Natural killer cell (primary cell): ENCODE measurements around the gene GBA2. TPM values are rescaled to one million over a fixed set of nuclear protein-coding genes. Genes with fewer than 3 reads are reported as not detected.

Experiments
- ATAC-seq, 3 donors: fragments of 150-1000 bp in 2 of 3; fragments of 200-7000 bp in 1 of 3; cut with Tn5 transposase; 1 replicate in 1 of 3; 2 replicates in 2 of 3; pipeline ENCODE4 v1.10.0; 2021; ENCODE audit warnings: mild to moderate bottlenecking in 2 of 3, moderate library complexity in 2 of 3
- DNase-seq, 2 donors: peaks; one replicate each; pipeline versions ENCODE4 v3.0.0 to v3.0.0-alpha.2; 2013 to 2021; ENCODE audit warnings: mixed read lengths in 1 of 2
- H3K27ac ChIP-seq: one replicate; pipeline ENCODE4 v1.5.1; 2013; ENCODE audit warnings: mild to moderate bottlenecking, low read length
- H3K27me3 ChIP-seq: one replicate; pipeline ENCODE4 v1.6.1; 2013; ENCODE audit warnings: low read length; ENCODE audit not compliant: control insufficient read depth, insufficient read depth
- H3K36me3 ChIP-seq: one replicate; pipeline ENCODE4 v1.6.1; 2013; ENCODE audit warnings: low read length; ENCODE audit not compliant: control insufficient read depth, insufficient read depth
- H3K4me1 ChIP-seq: one replicate; pipeline ENCODE4 v1.6.1; 2013; ENCODE audit warnings: low read length; ENCODE audit not compliant: control insufficient read depth, insufficient read depth
- H3K4me3 ChIP-seq: one replicate; pipeline ENCODE4 v1.5.1; 2013; ENCODE audit warnings: low read length
- H3K9me3 ChIP-seq: one replicate; pipeline ENCODE4 v1.6.1; 2013; ENCODE audit warnings: low read length; ENCODE audit not compliant: control insufficient read depth, insufficient read depth
- H3K27ac Mint-ChIP-seq, 2 donors: one replicate each; pipeline ENCODE4 v1.8.0; 2022; ENCODE audit warnings: mild to moderate bottlenecking in 2 of 2, mixed read lengths in 2 of 2, moderate library complexity in 1 of 2
- H3K27me3 Mint-ChIP-seq, 2 donors: one replicate each; pipeline ENCODE4 v1.8.0; 2022; ENCODE audit warnings: low read depth in 2 of 2, mixed read lengths in 2 of 2
- H3K36me3 Mint-ChIP-seq: one replicate; pipeline ENCODE4 v1.8.0; 2022; ENCODE audit warnings: mixed read lengths
- H3K4me1 Mint-ChIP-seq, 2 donors: one replicate each; pipeline ENCODE4 v1.8.0; 2022; ENCODE audit warnings: mixed read lengths in 2 of 2
- H3K4me3 Mint-ChIP-seq: one replicate; pipeline ENCODE4 v1.8.0; 2022; ENCODE audit warnings: mild to moderate bottlenecking, moderate library complexity, mixed read lengths
- H3K9me3 Mint-ChIP-seq, 2 donors: one replicate each; pipeline ENCODE4 v1.8.0; 2022; ENCODE audit warnings: mixed read lengths in 2 of 2
- WGBS: methylation state at CpG from one replicate; pipeline ENCODE4 v1.1.7; 2013; ENCODE audit warnings: missing lambda C conversion rate; ENCODE audit not compliant: insufficient coverage; 5-methylcytosine and 5-hydroxymethylcytosine counted together
- intact Hi-C: fragments of 100-400 bp; cut with micrococcal nuclease; formaldehyde crosslinking; loops from one replicate; pipeline ENCODE4 v1.14.2; 2022
- total RNA-seq, 4 donors: library from RNA; stranded (reverse); fragments of 120-200 nt in 1 of 4; gene quantifications; one replicate each; pipeline versions ENCODE4 v1.2.3 to v1.2.4, GENCODE V29; 2013 to 2022
- TF ChIP-seq, protein P1 (sequence below): fragments of 200-600 bp; IDR thresholded peaks from one replicate; pipeline ENCODE4 v1.8.0; 2022; ENCODE audit warnings: antibody characterized with exemption

The GBA2 gene
- total RNA-seq, 3 donors from 2014 or later (not counting 1 experiment from before 2014, with no cell fraction given), result 76.4 to 118 (median 101) TPM

DNA sequence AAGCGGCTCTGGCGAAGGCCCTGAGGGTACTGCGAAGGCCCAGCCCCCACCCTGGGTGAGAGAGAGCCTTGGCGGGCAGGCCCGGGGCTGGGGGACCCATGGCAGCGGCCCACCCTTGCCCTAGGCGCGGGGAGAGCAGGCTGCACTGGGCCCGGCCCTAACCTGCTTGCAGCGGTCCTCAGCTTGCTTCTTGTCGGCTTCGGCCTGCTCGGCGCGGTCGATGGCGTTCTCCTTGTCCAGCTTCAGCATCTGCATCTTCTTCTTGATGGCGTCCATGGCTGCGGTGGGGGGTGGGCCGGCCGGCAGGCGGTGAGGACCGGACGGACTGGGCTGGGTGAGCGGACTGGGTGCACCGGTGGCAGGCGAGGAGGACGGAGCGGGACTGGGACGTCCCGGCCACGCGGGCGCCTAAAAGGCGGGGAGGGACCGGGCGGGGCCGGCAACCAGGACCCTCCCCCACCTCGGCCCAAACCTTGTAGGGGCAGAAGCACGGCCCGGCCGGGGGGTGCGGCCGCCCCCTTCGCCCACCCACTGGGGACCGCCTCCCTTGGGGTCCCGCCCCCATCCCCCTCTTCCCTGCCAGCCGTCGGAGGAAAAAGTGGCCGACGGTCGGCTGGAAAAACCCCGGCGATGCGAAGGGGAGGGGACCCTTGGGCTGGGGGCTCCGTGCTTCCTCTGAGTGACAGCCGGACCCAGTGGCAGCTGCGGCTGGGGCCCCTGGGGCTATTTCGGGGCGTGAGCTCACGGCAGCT is 59.3 kb downstream of the GBA2 start, which contains the start of gene TPM2:
TSS of gene TPM2 (minus strand) at position 384 of the 752 bp plus-strand sequence. CDS start at position 276, 108 bp downstream.
- H3K36me3 Mint-ChIP-seq, result no peaks in the 10 kb centered on the region
- H3K27me3 Mint-ChIP-seq, result no peaks in the 10 kb centered on the region
- Histone ChIP-seq H3K9me3 (no peaks in the 10 kb centered on the region), H3K4me1 (peaks cover 17% of the 10 kb centered on the region), H3K27ac (peak within 1 kb of the TSS; percentile 47), H3K4me3 (peak within 1 kb of the TSS; percentile 78), H3K27me3 (no peaks in the 10 kb centered on the region), H3K36me3 (peaks cover 4% of the 10 kb centered on the region)
- 49% methylated on average over 61 of the region's 61 CpGs for WGBS
- no peak for DNase-seq
- no peaks in the 10 kb centered on the region for H3K9me3 Mint-ChIP-seq
- peak within 1 kb of the TSS; percentile 90 for H3K4me3 Mint-ChIP-seq
- H3K27ac Mint-ChIP-seq, result peak within 1 kb of the TSS in 1 of 2 donors; percentile 84
- intact Hi-C loops, result no loop called here
- H3K4me1 Mint-ChIP-seq, result peaks cover 0 to 25% of the 10 kb centered on the region in 2 donors
- TF ChIP-seq, protein P1, sequence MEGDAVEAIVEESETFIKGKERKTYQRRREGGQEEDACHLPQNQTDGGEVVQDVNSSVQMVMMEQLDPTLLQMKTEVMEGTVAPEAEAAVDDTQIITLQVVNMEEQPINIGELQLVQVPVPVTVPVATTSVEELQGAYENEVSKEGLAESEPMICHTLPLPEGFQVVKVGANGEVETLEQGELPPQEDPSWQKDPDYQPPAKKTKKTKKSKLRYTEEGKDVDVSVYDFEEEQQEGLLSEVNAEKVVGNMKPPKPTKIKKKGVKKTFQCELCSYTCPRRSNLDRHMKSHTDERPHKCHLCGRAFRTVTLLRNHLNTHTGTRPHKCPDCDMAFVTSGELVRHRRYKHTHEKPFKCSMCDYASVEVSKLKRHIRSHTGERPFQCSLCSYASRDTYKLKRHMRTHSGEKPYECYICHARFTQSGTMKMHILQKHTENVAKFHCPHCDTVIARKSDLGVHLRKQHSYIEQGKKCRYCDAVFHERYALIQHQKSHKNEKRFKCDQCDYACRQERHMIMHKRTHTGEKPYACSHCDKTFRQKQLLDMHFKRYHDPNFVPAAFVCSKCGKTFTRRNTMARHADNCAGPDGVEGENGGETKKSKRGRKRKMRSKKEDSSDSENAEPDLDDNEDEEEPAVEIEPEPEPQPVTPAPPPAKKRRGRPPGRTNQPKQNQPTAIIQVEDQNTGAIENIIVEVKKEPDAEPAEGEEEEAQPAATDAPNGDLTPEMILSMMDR, result no peak
- no peak for ATAC-seq

DNA sequence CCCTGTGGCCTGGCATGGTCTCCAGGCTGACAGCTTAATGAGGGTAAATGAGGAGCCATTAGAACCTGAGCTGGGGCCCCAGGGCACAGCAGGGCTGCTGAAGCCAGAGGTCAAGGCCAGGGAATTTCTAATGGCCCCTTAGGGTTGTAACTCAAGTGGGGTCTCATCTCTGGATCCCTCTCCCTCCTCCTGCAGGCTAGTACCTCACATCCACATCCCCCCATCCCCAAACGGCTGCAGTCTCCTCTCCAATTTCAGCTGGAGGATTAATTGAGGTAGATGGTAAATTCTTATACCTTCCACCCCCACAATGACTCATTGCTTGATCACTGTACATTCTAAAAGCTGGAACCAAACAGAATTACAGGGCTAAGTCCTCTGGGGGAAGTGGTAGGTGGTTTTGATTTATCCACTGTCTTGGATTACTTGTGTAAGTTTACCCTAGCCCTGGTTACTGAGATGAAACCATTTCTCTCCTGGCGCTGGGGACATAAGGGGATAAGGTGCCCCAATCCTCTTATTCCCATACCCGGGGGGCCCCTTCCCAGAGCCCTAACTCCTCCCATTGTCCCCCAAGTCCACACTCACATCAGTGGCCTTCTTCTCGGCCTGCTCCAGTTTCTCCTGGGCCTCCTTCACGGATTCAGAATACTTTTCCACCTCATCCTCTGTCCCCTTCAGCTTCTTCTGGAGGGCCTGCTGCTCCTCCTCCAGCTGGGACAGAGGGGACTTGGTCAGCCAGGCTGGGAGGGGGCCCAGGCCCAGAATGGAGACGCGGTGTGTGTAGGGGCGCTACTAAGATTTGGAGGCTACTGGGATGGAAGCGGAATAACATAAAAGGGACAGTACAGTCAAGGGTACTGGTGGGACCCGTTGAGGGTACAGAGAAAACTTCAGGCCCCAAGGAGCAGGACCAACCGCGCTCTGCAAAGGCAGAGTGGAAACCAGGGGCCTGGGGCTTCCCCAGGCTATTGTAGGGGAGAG is 60.2 kb downstream of the GBA2 start:
- DNase-seq (no peak), ATAC-seq (no peak)
- TF ChIP-seq, protein P1, result no peak
- peaks cover 0 to 25% of the 10 kb centered on the region in 2 donors for H3K4me1 Mint-ChIP-seq
- no peaks in the 10 kb centered on the region for H3K9me3 Mint-ChIP-seq
- Histone ChIP-seq H3K4me1 (peaks cover 17% of the 10 kb centered on the region), H3K27me3 (no peaks in the 10 kb centered on the region), H3K4me3 (no peak overlapping the region), H3K27ac (no peak overlapping the region), H3K36me3 (peaks cover 4% of the 10 kb centered on the region), H3K9me3 (no peaks in the 10 kb centered on the region)
- no peaks in the 10 kb centered on the region for H3K27me3 Mint-ChIP-seq
- 94% methylated on average over 11 of the region's 12 CpGs for WGBS
- H3K27ac Mint-ChIP-seq, result peak overlapping the region in 1 of 2 donors; percentile 48
- peak overlapping the region; percentile 81 for H3K4me3 Mint-ChIP-seq
- intact Hi-C loops, result no loop called here
- H3K36me3 Mint-ChIP-seq, result no peaks in the 10 kb centered on the region

DNA sequence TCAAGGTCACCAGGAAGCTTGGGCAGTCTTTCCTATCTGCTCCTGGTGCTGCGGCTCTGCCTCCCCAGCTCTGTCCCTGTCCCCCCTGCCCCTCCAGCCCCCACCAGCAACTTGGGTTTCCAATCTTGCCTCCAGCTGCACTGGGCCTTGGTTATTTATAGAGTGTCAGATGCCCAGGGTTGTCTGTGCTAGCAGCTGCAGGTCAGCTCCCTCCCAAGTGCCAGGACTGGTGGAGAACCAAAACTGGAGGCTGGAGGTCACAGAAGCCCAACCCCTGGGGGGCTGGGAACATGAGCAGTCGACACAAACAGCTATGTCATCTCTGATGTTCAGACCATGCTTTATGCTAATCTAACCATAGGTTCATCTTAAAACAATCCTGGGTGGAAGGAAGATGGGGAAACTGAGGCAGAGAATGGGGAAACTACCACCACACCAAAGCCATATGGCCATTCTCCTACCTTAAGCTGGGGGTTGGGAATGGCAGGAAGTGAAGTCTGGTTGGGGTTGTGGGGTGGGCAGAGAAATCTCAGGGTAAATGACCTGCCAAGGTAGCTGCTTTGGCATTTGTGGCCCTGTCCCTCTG is 61.0 kb downstream of the GBA2 start:
- Mint-ChIP-seq H3K4me3 (no peak overlapping the region), H3K4me1 (peaks cover 0 to 25% of the 10 kb centered on the region in 2 donors), H3K36me3 (no peaks in the 10 kb centered on the region), H3K9me3 (no peaks in the 10 kb centered on the region), H3K27ac (no peak overlapping the region), H3K27me3 (no peaks in the 10 kb centered on the region)
- Histone ChIP-seq H3K27ac (no peak overlapping the region), H3K36me3 (peaks cover 4% of the 10 kb centered on the region), H3K27me3 (no peaks in the 10 kb centered on the region), H3K4me3 (no peak overlapping the region), H3K9me3 (no peaks in the 10 kb centered on the region), H3K4me1 (peaks cover 17% of the 10 kb centered on the region)
- intact Hi-C loops, result no loop called here
- TF ChIP-seq, protein P1, result no peak
- no peak for ATAC-seq
- WGBS, result 100% methylated on average over 2 of the region's 2 CpGs
- DNase-seq, result no peak
